ENCODE data around the gene CEP162. TPM values are rescaled to one million over a fixed set of nuclear protein-coding genes. Genes with fewer than 3 reads are reported as not detected.
"Not testable (repeated sequence)": the region's sequence is repeated elsewhere in the genome, so short reads cannot be mapped to it uniquely, and the experiment has no call there.

Gene CEP162
- total and polyA plus RNA-seq, 2 donors (not counting 1 experiment from before 2014, with no cell fraction given): 3.7 to 7.4 TPM

GRCh38 chr6:84213217-84213616 is 14.2 kb downstream of the CEP162 start:
- Histone ChIP-seq H3K27ac (ENCODE audit: insufficient read depth, low read length) (no peak overlapping the region), H3K4me1 (ENCODE audit: control insufficient read depth, extremely low read depth, insufficient read depth, low read length) (no peaks in the 10 kb centered on the region), H3K79me2 (ENCODE audit: control insufficient read depth, insufficient read depth, low read length) (no peaks in the 10 kb centered on the region), H3K36me3 (ENCODE audit: control insufficient read depth, insufficient read depth, low read length) (no peaks in the 10 kb centered on the region), H4K20me1 (ENCODE audit: control insufficient read depth, extremely low read depth, insufficient read depth, low read length) (no peaks in the 10 kb centered on the region), H2AFZ (ENCODE audit: low read length) (no peak overlapping the region), H3K4me3 (replicated peaks in 1 of 4; ENCODE audit: control extremely low read depth in 1 of 4, insufficient read depth in 1 of 4, low read depth in 3 of 4, low read length in 4 of 4) (no peak overlapping the region), H3K27me3 (ENCODE audit: control insufficient read depth, insufficient read depth, low read length) (no peaks in the 10 kb centered on the region), H3K9me3 (ENCODE audit: control insufficient read depth, insufficient read depth, low read depth, low read length) (no peaks in the 10 kb centered on the region), H3K9ac (ENCODE audit: insufficient read depth, low read length) (no peak overlapping the region), H3K4me2 (ENCODE audit: extremely low read depth, insufficient read depth, low read length) (no peak overlapping the region)
- DNase-seq (ENCODE audit: low read depth in 2 of 2): no peak
- no peak for TF ChIP-seq CTCF (conservative IDR thresholded peaks at IDR 0.05 in 1 of 2, IDR thresholded peaks at IDR 0.05 in 1 of 2; ENCODE audit: low read depth in 1 of 2, low read length in 2 of 2)
- TF ChIP-seq EZH2 (IDR thresholded peaks at IDR 0.05; ENCODE audit: low read length, missing control alignments): no peak

- H3K4me1 ChIP-seq (ENCODE audit: control insufficient read depth, extremely low read depth, insufficient read depth, low read length): no peaks in the 10 kb centered on the region
- H3K9me3 ChIP-seq (ENCODE audit: control insufficient read depth, insufficient read depth, low read depth, low read length): no peaks in the 10 kb centered on the region
- no peak overlapping the region for H3K9ac ChIP-seq (ENCODE audit: insufficient read depth, low read length)
- H3K79me2 ChIP-seq (ENCODE audit: control insufficient read depth, insufficient read depth, low read length): no peaks in the 10 kb centered on the region
- no peak overlapping the region for H3K27ac ChIP-seq (ENCODE audit: insufficient read depth, low read length)
- H2AFZ ChIP-seq (ENCODE audit: low read length): no peak overlapping the region
- TF ChIP-seq CTCF (conservative IDR thresholded peaks at IDR 0.05 in 1 of 2, IDR thresholded peaks at IDR 0.05 in 1 of 2; ENCODE audit: low read depth in 1 of 2, low read length in 2 of 2): no peak
- TF ChIP-seq EZH2 (IDR thresholded peaks at IDR 0.05; ENCODE audit: low read length, missing control alignments): no peak
- H3K4me3 ChIP-seq (replicated peaks in 1 of 4; ENCODE audit: control extremely low read depth in 1 of 4, insufficient read depth in 1 of 4, low read depth in 3 of 4, low read length in 4 of 4): no peak overlapping the region
- H3K27me3 ChIP-seq (ENCODE audit: control insufficient read depth, insufficient read depth, low read length): no peaks in the 10 kb centered on the region
- H4K20me1 ChIP-seq (ENCODE audit: control insufficient read depth, extremely low read depth, insufficient read depth, low read length): no peaks in the 10 kb centered on the region
- DNase-seq (ENCODE audit: low read depth in 2 of 2): no peak
- no peaks in the 10 kb centered on the region for H3K36me3 ChIP-seq (ENCODE audit: control insufficient read depth, insufficient read depth, low read length)
- no peak overlapping the region for H3K4me2 ChIP-seq (ENCODE audit: extremely low read depth, insufficient read depth, low read length)
Observed at GRCh38 chr6:84204011-84204410, 23.4 kb downstream of the CEP162 start.

GRCh38 chr6:84199987-84200386 is 27.5 kb downstream of the CEP162 start:
- not testable (repeated sequence) for H3K9ac ChIP-seq (ENCODE audit: insufficient read depth, low read length); H3K36me3 ChIP-seq (ENCODE audit: control insufficient read depth, insufficient read depth, low read length)

More at GRCh38 chr6:84199987-84200386, 27.5 kb downstream of the CEP162 start:
- not testable (repeated sequence) for H3K27ac ChIP-seq (ENCODE audit: insufficient read depth, low read length); H3K27me3 ChIP-seq (ENCODE audit: control insufficient read depth, insufficient read depth, low read length); H3K4me1 ChIP-seq (ENCODE audit: control insufficient read depth, extremely low read depth, insufficient read depth, low read length); H3K4me3 ChIP-seq (replicated peaks in 1 of 4; ENCODE audit: control extremely low read depth in 1 of 4, insufficient read depth in 1 of 4, low read depth in 3 of 4, low read length in 4 of 4); H4K20me1 ChIP-seq (ENCODE audit: control insufficient read depth, extremely low read depth, insufficient read depth, low read length); DNase-seq (ENCODE audit: low read depth in 2 of 2); H3K9me3 ChIP-seq (ENCODE audit: control insufficient read depth, insufficient read depth, low read depth, low read length); H3K79me2 ChIP-seq (ENCODE audit: control insufficient read depth, insufficient read depth, low read length); H2AFZ ChIP-seq (ENCODE audit: low read length); H3K4me2 ChIP-seq (ENCODE audit: extremely low read depth, insufficient read depth, low read length)

All from fibroblast of lung (primary cell).